B cell (primary cell): Measurements from ENCODE around the gene TRIM38. TPM values are rescaled to one million over a fixed set of nuclear protein-coding genes. Genes with fewer than 3 reads are reported as not detected.

Source experiments
- ATAC-seq: fragments of 200-7000 bp; cut with Tn5 transposase; one replicate; pipeline ENCODE4 v1.10.0; 2021; ENCODE audit warnings: low read depth, mild to moderate bottlenecking, moderate number of reproducible peaks, moderate library complexity
- CTCF ChIA-PET: fragments of 350-600 bp; sonication (Branson Sonifier 250); formaldehyde crosslinking; loops from one replicate; lab custom pipeline; 2021; ENCODE audit warnings: antibody characterized with exemption, inconsistent platforms; lab: Charles Lee
- POLR2A ChIA-PET: fragments of 350-600 bp; sonication (Branson Sonifier 250); formaldehyde crosslinking; loops from one replicate; lab custom pipeline; 2021; ENCODE audit warnings: antibody characterized with exemption; lab: Charles Lee
- DNase-seq: peaks from one replicate; pipeline ENCODE4 v3.0.0; 2013
- H2AFZ ChIP-seq: 2 replicates; pipeline ENCODE4 v1.6.1; 2012; ENCODE audit warnings: mild to moderate bottlenecking, low read depth, low read length; ENCODE audit not compliant: insufficient read depth, poor library complexity, severe bottlenecking
- H3K27ac ChIP-seq, 2 donors: 1 replicate in 1 of 2; 2 replicates in 1 of 2; pipeline ENCODE4 v1.5.1; 2012 to 2013; ENCODE audit warnings: low read length in 2 of 2, mild to moderate bottlenecking in 2 of 2, moderate library complexity in 1 of 2
- H3K27me3 ChIP-seq, 4 experiments: fragments of 200-600 bp in 1 of 4; sonication (generic) in 1 of 4; replicated peaks in 1 of 4; 1 replicate in 2 of 4; 2 replicates in 2 of 4; pipeline versions ENCODE4 v1.6.1 to v1.7.0; 2013 to 2016; ENCODE audit warnings: low read length in 3 of 4, mild to moderate bottlenecking in 2 of 4, mixed read lengths in 1 of 4, moderate library complexity in 1 of 4; ENCODE audit not compliant: insufficient read depth in 4 of 4, control insufficient read depth in 3 of 4; ENCODE audit errors: control extremely low read depth in 1 of 4
- H3K36me3 ChIP-seq, 2 experiments: replicated peaks in 1 of 2; 1 replicate in 1 of 2; 2 replicates in 1 of 2; pipeline versions ENCODE4 v1.6.1 to v1.7.1; 2013; ENCODE audit warnings: low read length in 1 of 2; ENCODE audit not compliant: insufficient read depth in 2 of 2, control insufficient read depth in 1 of 2; ENCODE audit errors: control extremely low read depth in 1 of 2, extremely low read depth in 1 of 2
- H3K4me1 ChIP-seq, 2 donors: fragments of 200-600 bp in 1 of 2; sonication (generic) in 1 of 2; 1 replicate in 1 of 2; 2 replicates in 1 of 2; pipeline versions ENCODE4 v1.5.1 to v1.6.1; 2013 to 2017; ENCODE audit warnings: low read length in 2 of 2; ENCODE audit not compliant: control insufficient read depth in 2 of 2, insufficient read depth in 2 of 2
- H3K4me2 ChIP-seq: replicated peaks from 2 replicates; pipeline ENCODE3; 2012; ENCODE audit warnings: mild to moderate bottlenecking, low read depth, low read length; ENCODE audit not compliant: poor library complexity, severe bottlenecking
- H3K4me3 ChIP-seq, 5 experiments: fragments of 200-600 bp in 1 of 5; sonication (generic) in 1 of 5; 1 replicate in 3 of 5; 2 replicates in 2 of 5; pipeline versions ENCODE4 v1.5.1 to v1.7.0; 2011 to 2016; ENCODE audit warnings: low read length in 4 of 5, mild to moderate bottlenecking in 4 of 5, low read depth in 2 of 5, control low read depth in 1 of 5, moderate library complexity in 1 of 5; ENCODE audit not compliant: insufficient read depth in 1 of 5; ENCODE audit errors: control extremely low read depth in 1 of 5, extremely low read depth in 1 of 5
- H3K79me2 ChIP-seq: fragments of 200-600 bp; sonication (generic); one replicate; pipeline ENCODE4 v1.6.0; 2016; ENCODE audit warnings: low read length; ENCODE audit not compliant: control insufficient read depth, insufficient read depth
- H3K9ac ChIP-seq: fragments of 200-600 bp; sonication (generic); 2 replicates; pipeline ENCODE4 v1.6.1; 2017; ENCODE audit warnings: mild to moderate bottlenecking, low read length, moderate library complexity
- H3K9me3 ChIP-seq, 3 donors: one replicate each; pipeline versions ENCODE4 v1.6.1 to v1.7.1; 2013; ENCODE audit warnings: low read length in 2 of 3; ENCODE audit not compliant: control insufficient read depth in 2 of 3, insufficient read depth in 1 of 3; ENCODE audit errors: control extremely low read depth in 1 of 3
- H4K20me1 ChIP-seq: 2 replicates; pipeline ENCODE4 v1.6.0; 2012; ENCODE audit warnings: mild to moderate bottlenecking, low read length; ENCODE audit not compliant: insufficient read depth, control insufficient read depth, poor library complexity, severe bottlenecking
- H3K27ac Mint-ChIP-seq: one replicate; pipeline ENCODE4 v1.8.0; 2021; ENCODE audit warnings: mixed read lengths
- H3K27me3 Mint-ChIP-seq: one replicate; pipeline ENCODE4 v1.8.0; 2021; ENCODE audit warnings: mixed read lengths
- H3K4me1 Mint-ChIP-seq: one replicate; pipeline ENCODE4 v1.8.0; 2021; ENCODE audit warnings: mixed read lengths
- H3K4me3 Mint-ChIP-seq: one replicate; pipeline ENCODE4 v1.8.0; 2021; ENCODE audit warnings: mixed read lengths
- H3K9me3 Mint-ChIP-seq: one replicate; pipeline ENCODE4 v1.8.0; 2022; ENCODE audit warnings: mixed read lengths; ENCODE audit not compliant: insufficient read depth
- CTCF ChIP-seq: fragments of 200-600 bp; IDR thresholded peaks from one replicate; pipeline ENCODE4 v1.8.0; 2022; ENCODE audit warnings: antibody characterized with exemption, mild to moderate bottlenecking
- EZH2 ChIP-seq: IDR thresholded peaks from 2 replicates; pipeline ENCODE4 v1.6.1; 2012; ENCODE audit warnings: borderline replicate concordance, low read depth, mild to moderate bottlenecking, moderate library complexity, low read length; ENCODE audit not compliant: insufficient read depth, poor library complexity, severe bottlenecking
- WGBS: methylation state at CpG from one replicate; pipeline ENCODE4 v1.1.5; 2013; ENCODE audit warnings: missing lambda C conversion rate; ENCODE audit not compliant: insufficient coverage; 5-methylcytosine and 5-hydroxymethylcytosine counted together
- intact Hi-C: fragments of 100-400 bp; cut with micrococcal nuclease; formaldehyde crosslinking; loops from one replicate; pipeline ENCODE4 v1.10.0; 2022
- polyA plus RNA-seq: library from polyadenylated mRNA; depleted of rRNA; stranded (reverse); fragments of >200 nt; gene quantifications from 2 replicates; pipeline ENCODE4 v1.2.3, GENCODE V29; 2012
- total RNA-seq, 2 donors: library from RNA; stranded (reverse); fragments of 120-200 nt in 1 of 2; gene quantifications; 1 replicate in 1 of 2; 2 replicates in 1 of 2; pipeline versions ENCODE4 v1.2.3 to v1.2.4, GENCODE V29; 2013 to 2022

The TRIM38 gene
- total and polyA plus RNA-seq, 2 donors (not counting 1 experiment from before 2014, with no cell fraction given): 29.3 to 57.2 TPM

- no peak for DNase-seq
- WGBS: no CpG with 5 or more reads among the region's 1 CpG
- ChIA-PET POLR2A (no interaction called here), CTCF (interaction anchor here (0.7 to 1.7 kb wide), 4 partner anchors 77 to 660 kb away, joined by 3 to 5 read pairs (median 4); no protein-coding TSS in a partner anchor)
- no peak overlapping the region for H3K27ac ChIP-seq
- Mint-ChIP-seq H3K27me3 (no peaks in the 10 kb centered on the region), H3K9me3 (no peaks in the 10 kb centered on the region), H3K4me3 (no peak overlapping the region), H3K27ac (no peak overlapping the region), H3K4me1 (no peaks in the 10 kb centered on the region)
- H3K4me2 ChIP-seq: no peak overlapping the region
- intact Hi-C loops: no loop called here
- H3K4me3 ChIP-seq: no peak overlapping the region
- no peaks in the 10 kb centered on the region for H3K9me3 ChIP-seq
- no peak for TF ChIP-seq EZH2
- TF ChIP-seq CTCF: no peak
- H3K9ac ChIP-seq: no peak overlapping the region
- H3K79me2 ChIP-seq: no peaks in the 10 kb centered on the region
- H4K20me1 ChIP-seq: no peaks in the 10 kb centered on the region
- no peak overlapping the region for H2AFZ ChIP-seq
- no peaks in the 10 kb centered on the region for H3K4me1 ChIP-seq
- ATAC-seq: no peak
- no peaks in the 10 kb centered on the region for H3K27me3 ChIP-seq
- no peaks in the 10 kb centered on the region for H3K36me3 ChIP-seq
Measured at GRCh38 chr6:25925876-25926275, 36.7 kb upstream of the TRIM38 start.

- Mint-ChIP-seq H3K27me3 (peaks cover 5% of the 10 kb centered on the region), H3K27ac (no peak overlapping the region), H3K4me1 (no peaks in the 10 kb centered on the region), H3K4me3 (no peak overlapping the region), H3K9me3 (no peaks in the 10 kb centered on the region)
- ATAC-seq (no peak), DNase-seq (no peak)
- Histone ChIP-seq H4K20me1 (no peaks in the 10 kb centered on the region), H3K79me2 (no peaks in the 10 kb centered on the region), H3K4me3 (no peak overlapping the region), H3K27ac (no peak overlapping the region), H3K9ac (no peak overlapping the region), H3K4me1 (no peaks in the 10 kb centered on the region), H3K9me3 (no peaks in the 10 kb centered on the region), H3K4me2 (no peak overlapping the region), H2AFZ (no peak overlapping the region), H3K27me3 (no peaks in the 10 kb centered on the region), H3K36me3 (no peaks in the 10 kb centered on the region)
- intact Hi-C loops: no loop called here
- no CpG with 5 or more reads among the region's 2 CpGs for WGBS
- ChIA-PET POLR2A (no interaction called here), CTCF (interaction anchor here (1.7 kb wide), 1 partner anchor 76 kb away, joined by 5 read pairs; no protein-coding TSS in a partner anchor)
- no peak for TF ChIP-seq CTCF
- TF ChIP-seq EZH2: no peak
Measured at GRCh38 chr6:25927178-25927577, 35.4 kb upstream of the TRIM38 start.
